Measurements from ENCODE around the gene MVP. TPM values are rescaled to one million over a fixed set of nuclear protein-coding genes. Genes with fewer than 3 reads are reported as not detected.

MVP gene
- total RNA-seq, 2 experiments from 2014 or later: 32.5 to 33.2 TPM

- Mint-ChIP-seq H3K4me1 (ENCODE audit: low read depth) (peaks cover 76% of the 10 kb centered on the region), H3K4me3 (peak overlapping the region; percentile 79), H3K27ac (peak overlapping the region; percentile 89), H3K9me3 (no peaks in the 10 kb centered on the region), H3K36me3 (ENCODE audit: low read depth) (peaks cover 30% of the 10 kb centered on the region), H3K27me3 (no peaks in the 10 kb centered on the region)
- DNase-seq (no peak), ATAC-seq (no peak)
- no peak for TF ChIP-seq CTCF (IDR thresholded peaks at IDR 0.05)
- intact Hi-C loops (cut with micrococcal nuclease): no loop called here
- ChIA-PET POLR2A (interaction anchor here (0.9 to 13.9 kb wide), 4 partner anchors 11 to 142 kb away, joined by 3 to 167 read pairs (median 6); partner anchors contain the start of genes KIF22, MAZ and PRRT2), CTCF (interaction anchor here (1.2 to 8.1 kb wide), 4 partner anchors 14 to 130 kb away, joined by 3 to 95 read pairs (median 34); partner anchors contain the start of gene CDIPT)
Observed at GRCh38 chr16:29821643-29822115, 1.4 kb downstream of the MVP start.

- Mint-ChIP-seq H3K4me1 (ENCODE audit: low read depth) (peaks cover 75% of the 10 kb centered on the region), H3K9me3 (no peaks in the 10 kb centered on the region), H3K27ac (peak overlapping the region; percentile 87), H3K4me3 (no peak overlapping the region), H3K27me3 (no peaks in the 10 kb centered on the region), H3K36me3 (ENCODE audit: low read depth) (peaks cover 6% of the 10 kb centered on the region)
- ChIA-PET CTCF (interaction anchor here (0.7 to 6.6 kb wide), 6 partner anchors 8 to 149 kb away, joined by 3 to 40 read pairs (median 7); partner anchors contain the start of genes PAGR1 and TAOK2), POLR2A (interaction anchor here (0.7 to 13.9 kb wide), 6 partner anchors 8 to 102 kb away, joined by 3 to 167 read pairs (median 6); partner anchors contain the start of genes KIF22, MAZ, PAGR1 and PRRT2)
- ATAC-seq (no peak), DNase-seq (no peak)
- intact Hi-C loops (cut with micrococcal nuclease): no loop called here
- TF ChIP-seq CTCF (IDR thresholded peaks at IDR 0.05): no peak
Observed at GRCh38 chr16:29824589-29825144, 4.4 kb downstream of the MVP start.

- CTCF ChIA-PET: interaction anchor here (1.3 to 6.6 kb wide), 7 partner anchors 9 to 148 kb away, joined by 3 to 40 read pairs (median 13); partner anchors contain the start of genes PAGR1 and TAOK2
- peak; percentile 60 for ATAC-seq
- POLR2A ChIA-PET: interaction anchor here (0.6 to 13.9 kb wide), 7 partner anchors 9 to 101 kb away, joined by 3 to 167 read pairs (median 7); partner anchors contain the start of genes KIF22, MAZ, PAGR1 and PRRT2
- intact Hi-C loops (cut with micrococcal nuclease): no loop called here
- peaks cover 75% of the 10 kb centered on the region for H3K4me1 Mint-ChIP-seq (ENCODE audit: low read depth)
- TF ChIP-seq CTCF (IDR thresholded peaks at IDR 0.05): no peak
- H3K27me3 Mint-ChIP-seq: no peaks in the 10 kb centered on the region
- H3K4me3 Mint-ChIP-seq: peak overlapping the region; percentile 22
- H3K36me3 Mint-ChIP-seq (ENCODE audit: low read depth): peaks cover 2% of the 10 kb centered on the region
- DNase-seq: peak; percentile 76
- H3K27ac Mint-ChIP-seq: peak overlapping the region; percentile 87
- H3K9me3 Mint-ChIP-seq: no peaks in the 10 kb centered on the region
Observed at GRCh38 chr16:29825145-29826044, 5.1 kb downstream of the MVP start.

GRCh38 chr16:29826342-29826695 is 6.1 kb downstream of the MVP start:
- DNase-seq: no peak
- intact Hi-C loops (cut with micrococcal nuclease): no loop called here
- no peaks in the 10 kb centered on the region for H3K9me3 Mint-ChIP-seq
- TF ChIP-seq CTCF (IDR thresholded peaks at IDR 0.05): no peak
- ATAC-seq: no peak
- H3K27ac Mint-ChIP-seq: peak overlapping the region; percentile 88
- no peaks in the 10 kb centered on the region for H3K27me3 Mint-ChIP-seq
- CTCF ChIA-PET: interaction anchor here (1.3 to 6.6 kb wide), 8 partner anchors 10 to 147 kb away, joined by 3 to 40 read pairs (median 8); partner anchors contain the start of genes PAGR1 and TAOK2
- POLR2A ChIA-PET: interaction anchor here (0.6 to 13.9 kb wide), 8 partner anchors 10 to 161 kb away, joined by 3 to 167 read pairs (median 6); partner anchors contain the start of genes KIF22, MAZ, PAGR1 and PRRT2
- H3K4me1 Mint-ChIP-seq (ENCODE audit: low read depth): peaks cover 67% of the 10 kb centered on the region
- peak overlapping the region; percentile 66 for H3K4me3 Mint-ChIP-seq
- H3K36me3 Mint-ChIP-seq (ENCODE audit: low read depth): peaks cover 2% of the 10 kb centered on the region
